ENCODE results near the gene C17orf58. TPM values are rescaled to one million over a fixed set of nuclear protein-coding genes. Genes with fewer than 3 reads are reported as not detected.

C17orf58 gene
- total and polyA plus RNA-seq, 9 of the 15 experiments (the other 6 are each of a cell fraction or from before 2014, with no cell fraction given) = 8.6 to 37.4 (median 27.6) TPM

DNA sequence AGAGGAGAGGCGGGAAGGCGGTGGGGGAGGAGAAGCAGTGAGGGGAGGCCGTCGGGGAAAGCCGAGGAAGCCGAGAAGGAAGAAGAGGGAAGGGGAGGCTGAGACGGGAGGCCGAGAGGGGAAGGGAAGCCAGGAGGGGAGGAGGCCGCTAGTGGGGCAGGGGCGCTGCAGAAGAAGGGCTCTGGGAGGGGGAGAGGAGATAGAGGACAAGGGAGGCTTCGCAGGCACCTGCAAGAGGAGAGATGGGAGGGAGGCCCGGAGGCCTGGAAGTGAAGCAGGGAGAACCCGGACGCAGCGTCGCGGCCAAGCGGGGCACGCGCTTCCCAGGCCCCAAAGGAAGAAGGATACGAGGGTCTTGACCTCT, 2.3 kb downstream of the C17orf58 start (continued):
- TF ChIP-seq ARID1B (IDR thresholded peaks at IDR 0.05) = peak; percentile 60
- TF ChIP-seq, protein P1, sequence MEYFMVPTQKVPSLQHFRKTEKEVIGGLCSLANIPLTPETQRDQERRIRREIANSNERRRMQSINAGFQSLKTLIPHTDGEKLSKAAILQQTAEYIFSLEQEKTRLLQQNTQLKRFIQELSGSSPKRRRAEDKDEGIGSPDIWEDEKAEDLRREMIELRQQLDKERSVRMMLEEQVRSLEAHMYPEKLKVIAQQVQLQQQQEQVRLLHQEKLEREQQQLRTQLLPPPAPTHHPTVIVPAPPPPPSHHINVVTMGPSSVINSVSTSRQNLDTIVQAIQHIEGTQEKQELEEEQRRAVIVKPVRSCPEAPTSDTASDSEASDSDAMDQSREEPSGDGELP (CRISPR knock-in tag; IDR thresholded peaks at IDR 0.05; ENCODE audit: borderline replicate concordance) = no peak; the same call in 1 of the 2 replicates
- TF ChIP-seq TCF3 (CRISPR knock-in tag; IDR thresholded peaks at IDR 0.05) = no peak
- no peak for TF ChIP-seq CBFA2T2 (conservative IDR thresholded peaks at IDR 0.05)
- TF ChIP-seq FOXA3 (CRISPR knock-in tag; conservative IDR thresholded peaks at IDR 0.05 in 1 of 2, IDR thresholded peaks at IDR 0.05 in 1 of 2) = no peak
- TF ChIP-seq GABPB2 (CRISPR knock-in tag; conservative IDR thresholded peaks at IDR 0.05) = 0 out of 2 replicates have a peak, but pooled peaks have one; percentile 38
- no peak for TF ChIP-seq GTF3C2 (IDR thresholded peaks at IDR 0.05; ENCODE audit: borderline replicate concordance, extremely low read depth, insufficient read length)
- TF ChIP-seq HLTF (IDR thresholded peaks at IDR 0.05) = peak; percentile 98
- TF ChIP-seq SOX6 (IDR thresholded peaks at IDR 0.05) = no peak
- no peak for TF ChIP-seq RFX7 (CRISPR knock-in tag; IDR thresholded peaks at IDR 0.05)
- TF ChIP-seq E2F6 (IDR thresholded peaks at IDR 0.05; ENCODE audit: borderline replicate concordance in 1 of 2, extremely low read depth in 1 of 2, insufficient read depth in 1 of 2, insufficient read length in 1 of 2, low read depth in 1 of 2, low read length in 1 of 2, poor library complexity in 1 of 2, severe bottlenecking in 1 of 2) = peak in 1 of 2 experiments; percentile 79
- TF ChIP-seq ETS2 (tag; IDR thresholded peaks at IDR 0.05; ENCODE audit: borderline replicate concordance, poor library complexity, severe bottlenecking) = peak; percentile 34
- TF ChIP-seq NFRKB (IDR thresholded peaks at IDR 0.05; ENCODE audit: low read depth) = peak; percentile 82
- TF ChIP-seq, protein P2, sequence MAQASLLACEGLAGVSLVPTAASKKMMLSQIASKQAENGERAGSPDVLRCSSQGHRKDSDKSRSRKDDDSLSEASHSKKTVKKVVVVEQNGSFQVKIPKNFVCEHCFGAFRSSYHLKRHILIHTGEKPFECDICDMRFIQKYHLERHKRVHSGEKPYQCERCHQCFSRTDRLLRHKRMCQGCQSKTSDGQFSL (CRISPR knock-in tag; IDR thresholded peaks at IDR 0.05) = no peak
- TF ChIP-seq, protein P2 (tag; IDR thresholded peaks at IDR 0.05) = no peak
- no peak for TF ChIP-seq FOXA1 (IDR thresholded peaks at IDR 0.05; ENCODE audit: borderline replicate concordance)
- TF ChIP-seq ZBTB1 (CRISPR knock-in tag; IDR thresholded peaks at IDR 0.05; ENCODE audit: borderline replicate concordance, low read depth) = no peak
- no peak for TF ChIP-seq HIVEP1 (CRISPR knock-in tag; IDR thresholded peaks at IDR 0.05)
- TF ChIP-seq LARP7 (IDR thresholded peaks at IDR 0.05) = peak; percentile 97
- no peak for TF ChIP-seq ZKSCAN3 (CRISPR knock-in tag; IDR thresholded peaks at IDR 0.05)
- TF ChIP-seq, protein P3, sequence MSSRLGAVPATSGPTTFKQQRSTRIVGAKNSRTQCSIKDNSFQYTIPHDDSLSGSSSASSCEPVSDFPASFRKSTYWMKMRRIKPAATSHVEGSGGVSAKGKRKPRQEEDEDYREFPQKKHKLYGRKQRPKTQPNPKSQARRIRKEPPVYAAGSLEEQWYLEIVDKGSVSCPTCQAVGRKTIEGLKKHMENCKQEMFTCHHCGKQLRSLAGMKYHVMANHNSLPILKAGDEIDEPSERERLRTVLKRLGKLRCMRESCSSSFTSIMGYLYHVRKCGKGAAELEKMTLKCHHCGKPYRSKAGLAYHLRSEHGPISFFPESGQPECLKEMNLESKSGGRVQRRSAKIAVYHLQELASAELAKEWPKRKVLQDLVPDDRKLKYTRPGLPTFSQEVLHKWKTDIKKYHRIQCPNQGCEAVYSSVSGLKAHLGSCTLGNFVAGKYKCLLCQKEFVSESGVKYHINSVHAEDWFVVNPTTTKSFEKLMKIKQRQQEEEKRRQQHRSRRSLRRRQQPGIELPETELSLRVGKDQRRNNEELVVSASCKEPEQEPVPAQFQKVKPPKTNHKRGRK (tag; IDR thresholded peaks at IDR 0.05) = no peak
- no peak for TF ChIP-seq MXI1 (IDR thresholded peaks at IDR 0.05; ENCODE audit: low read depth, low read length)
- peak in 1 of 2 experiments; percentile 32; a peak in 1 of 4 replicates for TF ChIP-seq TEAD1 (CRISPR knock-in tag; IDR thresholded peaks at IDR 0.05)
